Ammon's horn (tissue), 1 donor: ENCODE data around the gene NDOR1.
"Not testable (repeated sequence)": the region's sequence is repeated elsewhere in the genome, so short reads cannot be mapped to it uniquely, and the experiment has no call there.

Experiments used
- DNase-seq: peaks from one replicate; pipeline ENCODE4 v3.0.0-alpha.2; 2016; ENCODE audit warnings: low spot score

Gene NDOR1

GRCh38 chr9:137243626-137244485 lies 38.4 kb downstream of the NDOR1 start:
- DNase-seq = no peak

- DNase-seq = no peak
These were observed 39.3 kb downstream of the NDOR1 start for GRCh38 chr9:137244486-137245449.

- no peak for DNase-seq
These were observed 40.2 kb downstream of the NDOR1 start for GRCh38 chr9:137245450-137246421.

- DNase-seq = no peak
These were observed 41.8 kb downstream of the NDOR1 start for GRCh38 chr9:137247135-137247915.

- no peak for DNase-seq
These were observed 42.3 kb downstream of the NDOR1 start for GRCh38 chr9:137247916-137248175.

GRCh38 chr9:137250329-137251193 lies 45.1 kb downstream of the NDOR1 start:
- DNase-seq = no peak

- no peak for DNase-seq
These were observed 45.6 kb downstream of the NDOR1 start, which contains the start of gene STPG3 for GRCh38 chr9:137251194-137251461. TSS of gene STPG3 (plus strand) at chr9:137251286. CDS start at chr9:137251287, 1 bp downstream.

- DNase-seq = no peak
These were observed 46.2 kb downstream of the NDOR1 start for GRCh38 chr9:137251490-137252268.

GRCh38 chr9:137252555-137253506 lies 47.3 kb downstream of the NDOR1 start:
- DNase-seq = no peak

- DNase-seq = no peak
These were observed 48.5 kb downstream of the NDOR1 start for GRCh38 chr9:137253717-137254623.

GRCh38 chr9:137254624-137255447 lies 49.3 kb downstream of the NDOR1 start, which contains the start of gene NELFB:
TSS of gene NELFB (plus strand) at chr9:137255327.
- DNase-seq = peak; percentile 89

GRCh38 chr9:137255448-137256114 lies 50.1 kb downstream of the NDOR1 start:
- no peak for DNase-seq

GRCh38 chr9:137256362-137256761 lies 50.9 kb downstream of the NDOR1 start:
- DNase-seq = no peak

- no peak for DNase-seq
These were observed 51.4 kb downstream of the NDOR1 start for GRCh38 chr9:137256856-137257255.

- not testable (repeated sequence) for DNase-seq
These were observed 56.8 kb downstream of the NDOR1 start for GRCh38 chr9:137262173-137262908.
